GM18951 (cell line): ENCODE measurements around the gene GLI3.

ENCODE experiments used
- POLR2A ChIP-seq: IDR thresholded peaks from 4 replicates; pipeline ENCODE4 v1.6.1; 2011; ENCODE audit warnings: mild to moderate bottlenecking; ENCODE audit not compliant: insufficient read length, insufficient read depth; ENCODE audit errors: extremely low read depth
- in situ Hi-C: fragments of 300-500 bp; cut with MboI; formaldehyde crosslinking; loops from one replicate; pipeline ENCODE4 v1.12.0; 2022; ENCODE audit warnings: low sequenced_read_pairs, mixed read lengths, inconsistent platforms; ENCODE audit not compliant: unreplicated experiment

GLI3 gene

GRCh38 chr7:42017349-42017986 lies 219.5 kb downstream of the GLI3 start:
- TF ChIP-seq POLR2A = no peak
- in situ Hi-C loops = no loop called here

DNA sequence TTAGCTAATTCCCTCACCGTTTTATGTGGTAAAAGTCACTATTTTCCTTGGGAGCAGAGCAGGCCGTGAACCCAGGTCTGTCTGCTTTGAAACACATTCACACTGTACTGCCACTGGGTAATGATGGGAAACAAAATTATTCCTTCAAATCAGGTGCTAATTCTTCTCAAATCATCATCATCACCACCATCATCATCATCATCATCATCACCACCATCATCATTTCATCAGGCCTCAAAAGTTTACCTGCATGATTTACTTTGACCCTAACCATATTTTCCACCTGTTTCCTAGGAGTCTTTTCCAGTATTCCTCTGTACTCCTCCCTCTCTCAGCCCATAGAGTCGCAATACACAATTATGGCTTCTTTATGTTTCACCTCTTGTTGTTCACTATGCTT lies 220.5 kb downstream of the GLI3 start:
- no peak for TF ChIP-seq POLR2A
- in situ Hi-C loops = no loop called here

DNA sequence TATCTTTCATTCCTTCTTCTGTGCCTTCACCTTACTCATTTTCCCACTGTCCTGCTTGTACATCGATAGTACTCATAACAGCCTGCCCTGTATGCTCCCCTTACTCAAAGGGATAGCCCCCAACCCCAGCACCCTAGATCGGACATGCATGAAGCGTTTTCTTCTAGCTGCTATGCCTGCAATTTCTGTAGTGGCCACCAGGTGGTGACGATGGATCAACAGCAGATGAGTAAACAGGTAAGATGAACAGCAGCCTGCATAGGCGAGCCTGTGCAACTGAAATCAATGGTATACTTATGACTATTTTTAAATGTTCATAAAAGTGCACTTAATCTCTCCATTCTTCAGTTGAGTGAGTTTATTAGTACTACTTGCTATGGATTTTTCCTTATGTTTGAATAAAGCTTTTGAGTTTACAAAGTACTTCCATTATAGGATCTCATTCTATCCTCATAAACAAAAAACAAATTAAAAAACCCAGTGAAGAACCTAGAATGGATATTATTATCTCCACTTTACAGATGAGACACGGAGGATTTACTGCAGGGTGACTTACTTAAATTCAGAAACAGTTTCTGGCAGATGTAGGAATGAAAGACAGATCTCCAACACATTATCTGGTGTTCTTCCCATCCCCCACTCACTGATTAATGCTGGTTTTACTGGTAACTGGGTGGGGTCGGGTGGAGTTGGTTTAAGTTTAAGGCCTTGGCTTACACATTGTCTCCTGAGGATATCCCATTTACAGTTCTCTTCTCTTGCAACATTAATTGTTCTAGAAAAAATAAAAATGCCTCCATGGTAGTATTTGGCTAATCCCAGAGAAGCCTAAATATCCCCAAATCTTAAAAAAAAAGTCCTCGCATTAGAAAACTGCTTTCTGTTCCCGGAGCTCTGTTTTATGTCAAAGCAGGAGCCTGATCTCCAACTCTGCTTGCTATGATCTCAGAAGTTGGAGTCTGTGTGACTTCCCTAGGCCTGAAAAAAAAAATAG lies 222.1 kb downstream of the GLI3 start:
- TF ChIP-seq POLR2A = no peak
- in situ Hi-C loops = no loop called here

GRCh38 chr7:42012786-42013360 lies 224.1 kb downstream of the GLI3 start:
- in situ Hi-C loops = no loop called here
- TF ChIP-seq POLR2A = no peak

DNA sequence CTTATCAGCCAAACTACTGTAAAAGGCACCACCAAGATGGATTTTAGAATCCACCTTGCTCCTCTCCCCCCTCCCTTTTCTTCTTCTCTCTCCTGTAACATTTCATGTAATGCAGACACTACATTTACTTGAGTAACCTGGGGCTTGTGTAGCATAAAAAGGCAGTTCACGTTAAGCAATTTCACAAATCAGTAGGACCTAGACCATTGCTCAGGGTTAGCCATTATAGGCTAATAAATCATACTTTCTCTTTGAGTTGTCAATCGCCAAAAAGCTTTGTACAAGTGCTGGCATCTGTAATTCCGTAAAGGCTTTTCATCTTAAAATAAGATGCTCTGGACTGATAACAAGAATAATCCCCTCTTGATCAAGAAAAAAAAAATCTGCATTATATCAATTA lies 224.7 kb downstream of the GLI3 start:
- no peak for TF ChIP-seq POLR2A
- in situ Hi-C loops = no loop called here

GRCh38 chr7:42011846-42012245 lies 225.2 kb downstream of the GLI3 start:
- TF ChIP-seq POLR2A = no peak
- in situ Hi-C loops = no loop called here

DNA sequence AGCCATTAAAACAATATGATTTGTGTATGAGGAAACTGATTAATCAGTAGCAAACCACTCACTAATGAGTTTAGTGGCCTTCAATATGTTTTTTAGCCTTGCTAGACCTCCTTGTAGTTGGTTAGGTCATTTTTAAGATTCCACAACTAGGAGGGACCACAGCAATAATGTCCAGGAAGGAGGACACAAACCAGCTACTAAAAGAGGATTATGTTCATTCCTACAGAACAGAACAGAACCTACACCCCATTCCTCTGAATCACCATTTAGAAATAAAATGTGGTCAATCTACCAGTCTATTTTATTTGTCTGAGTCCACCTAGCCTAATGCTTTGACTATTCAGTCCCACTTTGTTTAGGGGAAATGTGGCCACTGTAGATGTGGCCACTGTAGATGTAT lies 226.3 kb downstream of the GLI3 start:
- no peak for TF ChIP-seq POLR2A
- in situ Hi-C loops = no loop called here

GRCh38 chr7:42006801-42007513 lies 230.1 kb downstream of the GLI3 start:
- in situ Hi-C loops = no loop called here
- no peak for TF ChIP-seq POLR2A

GRCh38 chr7:42002654-42003053 lies 234.4 kb downstream of the GLI3 start:
- no peak for TF ChIP-seq POLR2A
- in situ Hi-C loops = no loop called here

GRCh38 chr7:41999736-42000283 lies 237.2 kb downstream of the GLI3 start:
- no peak for TF ChIP-seq POLR2A
- in situ Hi-C loops = no loop called here

GRCh38 chr7:41998041-41998440 lies 239.0 kb downstream of the GLI3 start:
- TF ChIP-seq POLR2A = no peak
- in situ Hi-C loops = no loop called here

- no peak for TF ChIP-seq POLR2A
- in situ Hi-C loops = no loop called here
These were observed 239.9 kb downstream of the GLI3 start for GRCh38 chr7:41997151-41997550.

GRCh38 chr7:41996381-41997035 lies 240.5 kb downstream of the GLI3 start:
- TF ChIP-seq POLR2A = no peak
- in situ Hi-C loops = no loop called here
